DMS53 treated with DMSO at 0.1 percent for 48 hours (cell line): ENCODE data around the gene ADRA1B.
A peak's percentile ranks its signal among the peaks of the same experiment; 100 is the strongest.

ENCODE experiments used
- DNase-seq: peaks from one replicate; lab custom pipeline; 2025; ENCODE audit not compliant: unreplicated experiment; lab: John Stamatoyannopoulos, UW

The ADRA1B gene

DNA sequence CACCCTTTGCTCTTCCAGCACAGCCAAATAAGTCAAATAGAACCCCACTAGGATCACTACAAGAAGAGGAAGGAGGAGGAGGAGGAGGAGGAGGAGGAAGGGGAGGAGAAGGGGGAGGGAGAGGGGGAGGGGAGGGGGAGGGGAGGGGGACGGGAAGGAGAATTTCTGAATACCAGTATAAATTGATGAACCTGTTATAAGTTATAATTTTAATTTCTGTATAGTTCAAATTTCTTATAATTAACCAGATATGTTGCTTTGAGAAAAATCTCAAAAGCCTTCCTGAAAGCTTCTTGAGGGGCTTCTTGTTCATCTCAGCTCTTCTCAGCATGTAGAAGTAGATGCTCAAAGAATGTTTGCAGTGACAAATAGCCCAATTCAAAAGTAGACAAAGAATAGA lies 15.0 kb upstream of the ADRA1B start:
- DNase-seq, result no peak

DNA sequence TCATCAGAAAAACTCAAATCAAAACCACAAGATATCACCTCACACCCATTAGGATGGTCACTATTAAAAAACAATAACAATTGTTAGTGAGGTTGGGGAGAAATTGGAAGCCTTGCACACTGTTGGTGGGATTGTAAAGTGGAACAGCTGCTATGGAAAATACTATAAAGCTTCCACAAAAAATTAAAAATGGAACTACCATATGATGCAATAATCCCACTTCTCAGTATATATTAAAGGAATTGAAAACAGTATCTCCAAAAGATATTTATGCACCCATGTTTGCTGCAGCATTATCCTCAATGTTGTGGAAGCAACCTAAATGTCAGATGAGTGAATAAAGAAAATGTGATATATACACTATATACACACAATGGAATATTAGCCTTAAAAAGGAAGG lies 14.5 kb upstream of the ADRA1B start:
- DNase-seq, result no peak

DNA sequence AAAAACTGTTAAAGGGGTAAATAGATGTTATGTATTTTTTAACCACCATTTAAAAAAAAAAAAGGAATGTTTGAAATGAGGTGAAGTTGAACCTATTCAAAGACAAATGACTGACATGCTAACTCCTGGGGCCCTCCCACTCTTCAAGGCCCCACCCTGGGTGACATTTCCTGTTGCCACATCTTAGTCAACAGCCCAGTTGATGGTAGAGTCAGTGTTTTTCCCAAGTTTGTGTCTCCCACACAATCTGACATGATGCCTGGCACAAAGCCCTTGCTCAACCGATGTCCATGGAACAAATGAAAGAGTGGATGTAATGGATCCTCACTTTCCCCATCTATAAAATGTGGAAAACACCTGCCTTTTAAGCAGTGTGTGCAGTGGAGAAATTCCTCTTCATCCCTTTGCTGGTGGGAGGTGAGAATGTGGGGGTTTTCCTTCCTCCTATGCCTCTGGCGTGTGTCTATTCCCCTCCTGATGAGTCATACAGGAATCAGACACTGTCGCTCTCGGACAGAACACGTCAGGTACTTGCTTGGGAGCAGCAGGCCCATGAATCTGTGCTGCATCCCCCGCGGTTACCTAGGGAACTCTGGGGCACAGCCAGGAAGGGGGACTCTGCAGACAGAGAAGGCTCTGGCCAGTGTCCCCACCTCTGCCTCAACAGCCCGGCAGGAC lies 13.7 kb upstream of the ADRA1B start:
- peak; percentile 30 for DNase-seq

DNA sequence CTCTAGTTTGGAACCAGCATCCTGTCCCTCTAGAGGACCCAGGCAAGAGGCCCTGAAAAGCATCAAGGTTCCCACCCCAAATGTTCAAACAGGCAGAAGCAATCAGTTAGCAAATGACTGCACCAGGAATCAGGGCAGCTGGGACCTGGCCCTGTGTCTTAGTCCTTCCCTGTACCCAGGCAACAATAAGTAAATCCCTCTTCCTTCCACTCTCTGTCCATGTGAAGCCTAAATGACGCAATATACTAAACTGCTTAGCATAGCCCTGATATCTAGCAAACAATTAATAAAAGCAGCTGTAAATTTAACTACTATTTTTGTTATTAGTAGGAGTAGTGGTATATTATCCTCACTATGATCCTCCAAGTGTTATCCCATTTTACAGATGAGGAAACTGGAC lies 13.2 kb upstream of the ADRA1B start:
- no peak for DNase-seq

DNA sequence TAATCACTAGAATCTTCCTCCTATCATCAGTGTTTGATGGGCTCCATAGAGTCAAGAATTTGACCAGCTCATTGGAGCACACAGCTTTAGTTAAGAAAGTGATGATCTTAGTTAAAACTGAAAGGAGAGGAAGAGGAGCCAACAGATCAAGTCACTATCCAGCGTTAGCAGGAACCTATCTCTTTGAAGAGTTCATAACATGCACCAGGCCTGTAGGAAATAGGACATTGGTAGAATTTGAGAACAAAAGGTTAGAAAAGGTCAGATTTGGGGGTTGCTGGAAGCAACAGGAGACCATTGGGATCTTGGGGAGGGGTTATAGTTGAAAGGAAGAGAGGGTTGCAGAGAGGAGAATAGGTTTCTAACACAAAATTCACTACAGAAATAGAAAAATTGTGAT lies 11.4 kb upstream of the ADRA1B start:
- no peak for DNase-seq

DNA sequence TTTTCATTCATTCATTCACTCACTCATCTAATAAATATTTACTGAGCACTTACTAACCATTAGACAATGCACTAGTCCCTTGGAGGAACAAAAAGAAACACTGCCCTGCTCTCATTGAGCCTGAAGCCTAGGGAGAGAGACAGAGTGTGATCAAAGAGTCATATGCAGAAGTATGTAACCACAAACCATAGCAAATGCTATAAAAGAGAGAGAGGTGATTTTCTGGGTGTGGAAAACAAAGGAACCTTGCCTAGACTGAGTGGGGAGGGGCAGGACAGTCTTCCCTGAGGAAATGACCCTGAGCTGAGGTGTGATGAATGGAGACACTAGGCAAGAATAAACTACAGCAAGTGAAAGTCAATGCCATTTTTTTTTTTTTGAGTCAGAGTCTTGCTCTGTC lies 10.8 kb upstream of the ADRA1B start:
- peak; percentile 45 for DNase-seq

DNA sequence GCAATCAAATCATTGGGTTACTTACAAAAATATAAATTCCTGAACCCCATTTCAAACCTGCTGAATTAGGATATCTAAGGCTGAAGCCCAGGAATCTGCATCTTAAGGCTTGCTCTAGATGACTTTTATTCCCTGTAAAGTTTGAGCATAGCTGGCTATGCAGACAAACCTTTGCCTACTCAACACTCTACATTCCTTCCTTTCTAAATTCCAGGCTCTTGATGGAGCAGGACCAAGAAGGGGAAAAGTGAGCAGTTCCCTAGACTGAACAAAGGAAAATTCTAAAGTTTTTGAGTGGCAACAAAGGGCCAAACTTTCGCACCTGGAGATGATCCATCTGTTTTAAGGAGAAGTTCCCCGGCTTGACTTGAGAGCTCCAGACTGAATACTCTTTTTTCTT lies 9.8 kb upstream of the ADRA1B start:
- no peak for DNase-seq

DNA sequence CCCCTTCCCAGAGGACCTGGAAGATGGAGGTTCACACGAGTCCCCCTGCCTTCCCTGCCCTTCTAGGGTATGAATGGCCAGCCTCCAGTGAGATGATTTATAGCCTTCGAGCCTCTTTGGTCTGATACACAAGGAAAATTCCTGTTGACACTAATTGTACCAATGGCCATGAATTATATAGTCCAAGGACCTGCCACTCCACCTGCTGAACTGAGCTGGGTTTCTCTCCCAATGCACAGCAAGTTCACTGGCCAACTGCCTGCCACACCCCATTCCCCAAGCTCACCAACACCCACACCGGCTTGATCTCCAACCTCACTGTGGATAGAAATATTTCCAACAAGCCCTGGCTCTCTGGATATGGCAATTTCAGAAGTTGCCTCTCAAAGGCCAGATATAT lies 9.3 kb upstream of the ADRA1B start:
- no peak for DNase-seq

DNA sequence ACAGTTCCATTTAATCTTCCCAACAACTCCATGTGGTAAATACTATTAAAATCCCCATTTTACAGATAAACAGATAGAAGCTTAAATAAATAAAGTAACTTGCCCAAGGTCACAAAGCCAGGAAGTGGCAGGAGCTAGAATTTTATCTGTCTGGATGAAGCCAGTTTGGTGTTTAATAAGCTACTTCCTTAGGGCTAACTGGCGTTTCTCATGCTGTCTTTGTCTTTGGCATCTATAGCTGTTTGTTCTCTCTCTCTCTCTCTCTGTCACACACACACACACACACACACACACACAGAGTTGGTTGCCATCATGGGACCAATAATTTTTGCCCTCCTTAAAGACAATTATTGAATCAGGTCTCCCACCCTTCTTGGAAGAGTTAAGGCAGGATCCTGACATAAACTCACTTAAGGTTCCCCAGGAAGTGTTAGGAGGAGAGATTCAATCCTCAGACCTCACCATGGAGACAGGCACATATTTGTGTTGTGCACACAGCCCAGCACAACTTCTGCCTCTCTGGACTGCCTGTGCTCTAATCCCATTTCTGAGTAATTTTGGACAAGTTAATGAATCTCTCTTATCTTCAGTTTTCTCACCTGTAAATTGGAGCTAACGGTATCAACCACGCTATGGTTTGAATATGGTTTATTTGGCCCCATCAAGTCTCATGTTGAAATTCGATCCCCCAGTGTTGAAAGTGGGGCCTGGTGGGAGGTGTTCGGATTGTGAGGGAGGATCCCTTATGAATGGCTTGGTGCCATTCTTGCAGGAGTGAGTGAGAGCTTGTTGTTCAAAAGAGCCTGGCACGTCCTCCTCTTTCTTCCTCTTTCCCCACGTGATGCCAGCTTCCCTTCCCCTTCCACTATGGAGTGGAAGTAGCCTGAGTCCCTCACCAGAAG lies 8.3 kb upstream of the ADRA1B start:
- no peak for DNase-seq

DNA sequence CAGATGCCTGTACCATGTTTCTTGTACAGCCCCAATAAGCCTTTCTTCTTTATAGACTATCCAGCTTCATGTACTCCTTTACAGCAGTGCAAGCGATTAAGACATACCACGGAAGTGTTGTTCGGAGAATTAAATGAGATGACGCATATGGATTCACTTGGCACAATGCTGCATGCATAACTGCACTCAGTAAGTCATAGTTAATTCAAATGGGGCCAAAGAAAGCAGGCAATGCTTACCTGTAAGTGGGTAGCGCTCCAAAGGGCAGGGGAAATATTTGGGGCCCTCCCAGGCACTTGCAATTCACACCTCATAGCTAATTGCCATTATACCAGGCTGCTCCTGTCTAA lies 7.7 kb upstream of the ADRA1B start:
- DNase-seq, result no peak

DNA sequence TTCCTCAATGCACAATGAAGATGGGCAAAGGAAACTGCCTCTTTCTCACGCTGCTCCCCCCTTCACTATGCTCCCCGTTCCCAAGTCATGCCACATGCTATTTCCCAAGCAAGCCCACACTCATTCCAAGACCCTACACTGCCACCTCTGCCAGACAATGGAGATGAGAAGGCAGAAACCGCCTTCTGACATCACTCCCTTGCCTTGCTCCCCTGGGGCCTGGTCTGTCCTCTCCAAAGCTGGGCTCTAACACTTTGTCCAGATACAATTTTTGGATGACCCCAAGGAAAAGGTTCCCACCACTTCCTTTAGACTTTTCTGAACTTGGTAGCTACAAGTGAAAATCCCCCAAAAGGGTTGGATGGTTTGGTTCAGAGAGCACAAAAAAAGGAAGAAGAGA lies 7.2 kb upstream of the ADRA1B start:
- no peak for DNase-seq

DNA sequence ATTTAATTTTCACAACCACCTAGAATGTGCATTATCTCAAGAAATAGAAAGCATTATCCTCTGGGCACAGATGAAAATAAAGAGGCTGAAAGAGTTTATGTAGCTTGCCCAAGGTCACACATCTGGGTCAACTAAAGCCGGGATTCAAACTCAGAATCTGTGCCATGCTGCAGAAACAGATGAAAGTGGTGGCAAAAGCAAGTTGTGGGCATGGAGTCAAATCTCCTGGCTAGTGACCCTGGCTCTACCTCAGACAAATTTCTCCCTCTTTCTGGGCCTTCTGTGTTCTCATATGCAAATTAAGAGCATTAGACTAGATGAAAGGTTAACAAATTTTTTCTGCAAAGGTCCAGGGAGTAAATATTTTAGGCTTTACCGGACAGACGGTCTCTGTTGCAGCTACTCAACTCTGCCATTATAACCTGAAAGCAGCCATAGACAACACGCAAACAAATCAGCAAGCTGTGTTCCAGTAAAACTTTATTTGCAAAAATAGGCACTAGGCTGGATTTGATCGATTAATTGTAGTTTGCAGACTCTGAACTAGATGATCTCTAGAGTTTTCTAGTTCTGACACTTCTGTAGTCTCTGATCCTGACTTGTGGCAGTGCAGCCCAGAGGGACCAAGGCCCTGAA lies 6.0 kb upstream of the ADRA1B start:
- no peak for DNase-seq

DNA sequence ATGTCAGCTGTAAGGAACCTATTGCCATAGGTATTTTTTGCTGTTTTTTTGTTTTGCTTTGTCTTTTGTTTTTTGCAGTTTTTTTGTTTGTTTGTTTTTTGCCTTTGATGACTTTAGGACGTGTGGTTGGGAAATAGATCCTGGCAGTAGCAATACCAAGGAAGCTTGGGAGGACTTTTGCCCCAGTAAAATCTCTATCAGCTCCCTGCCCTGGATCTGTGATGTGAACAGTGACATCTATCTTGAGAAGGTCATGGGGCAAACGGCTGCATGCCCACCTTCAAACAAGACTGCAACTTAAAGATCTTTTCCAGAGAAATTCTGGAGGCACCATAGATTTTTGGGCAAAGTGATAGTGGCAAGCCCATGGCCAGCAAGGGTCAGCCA lies 5.4 kb upstream of the ADRA1B start:
- DNase-seq, result no peak

DNA sequence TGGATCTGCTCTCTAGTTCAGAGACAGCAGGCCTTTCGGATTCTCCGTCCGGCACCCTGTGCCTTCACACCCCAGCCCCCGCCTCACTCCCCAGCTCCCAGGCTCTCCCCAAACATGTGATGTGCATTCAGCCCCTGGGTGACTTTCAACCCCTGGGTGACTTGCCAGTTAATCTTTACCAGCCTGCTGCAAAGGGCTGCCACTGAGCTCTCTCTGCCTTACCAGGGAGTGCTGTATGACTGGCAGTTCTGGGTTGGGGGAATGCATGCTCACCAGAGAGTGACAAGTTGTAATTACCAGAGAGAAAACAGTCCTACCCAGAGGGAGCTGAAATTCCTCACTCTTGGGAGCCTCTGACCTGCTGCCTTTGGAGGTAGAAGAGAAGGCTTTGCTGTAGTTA lies 4.9 kb upstream of the ADRA1B start:
- DNase-seq, result no peak

DNA sequence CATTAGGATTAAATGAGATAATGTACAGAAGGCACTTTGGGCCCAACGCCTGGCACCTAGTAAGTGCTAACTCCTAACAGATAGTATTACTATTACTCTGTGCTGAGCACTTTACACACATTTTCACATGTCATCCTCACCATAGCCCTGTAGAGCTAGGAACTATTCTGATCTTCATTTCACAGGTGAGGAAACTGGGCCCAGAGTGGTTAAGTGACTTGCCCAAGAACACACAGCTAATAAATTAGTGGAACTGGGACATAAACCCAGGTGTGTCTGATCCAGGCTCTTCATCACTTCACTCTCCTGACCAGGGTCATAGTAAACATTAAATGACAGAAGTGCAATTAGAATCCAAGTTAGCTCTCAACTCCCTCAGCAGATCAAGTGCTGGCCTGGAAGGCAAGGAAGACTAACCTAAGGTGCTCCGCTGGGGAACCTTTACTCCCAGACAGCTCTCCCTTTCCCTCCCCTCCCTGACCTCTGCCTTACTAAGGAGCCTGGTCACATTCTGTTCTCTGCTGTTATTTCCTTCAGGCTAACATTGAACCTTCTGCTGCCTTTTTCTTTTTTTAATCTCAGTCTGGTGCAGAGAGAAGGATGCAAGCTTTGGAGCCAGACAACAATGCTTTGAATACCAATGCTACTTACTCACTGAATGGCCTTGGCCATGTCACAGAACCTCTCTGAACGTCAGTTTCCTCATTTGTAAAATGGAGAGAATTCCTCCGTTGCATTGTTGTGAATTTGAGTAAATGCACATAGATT lies 4.1 kb upstream of the ADRA1B start:
- no peak for DNase-seq

DNA sequence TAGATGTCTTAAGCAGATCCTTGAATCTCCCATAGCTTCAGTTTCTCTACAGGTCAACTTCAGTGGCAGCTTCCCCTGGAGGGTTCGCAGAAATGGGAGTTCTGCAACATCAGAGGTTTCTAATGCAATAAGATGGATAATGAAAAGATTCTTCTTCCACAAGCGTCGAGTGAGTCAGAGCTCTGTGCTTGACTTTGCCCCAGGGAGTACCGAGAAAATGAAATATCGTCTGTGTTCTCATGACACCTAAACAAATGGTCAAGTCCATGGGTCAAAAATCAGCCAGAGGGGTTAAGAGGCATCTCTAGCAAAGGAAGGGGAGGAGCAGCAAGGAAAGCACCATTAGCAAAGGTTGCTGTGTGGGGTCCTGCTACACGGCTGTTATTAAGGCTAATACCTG lies 3.2 kb upstream of the ADRA1B start:
- DNase-seq, result no peak

DNA sequence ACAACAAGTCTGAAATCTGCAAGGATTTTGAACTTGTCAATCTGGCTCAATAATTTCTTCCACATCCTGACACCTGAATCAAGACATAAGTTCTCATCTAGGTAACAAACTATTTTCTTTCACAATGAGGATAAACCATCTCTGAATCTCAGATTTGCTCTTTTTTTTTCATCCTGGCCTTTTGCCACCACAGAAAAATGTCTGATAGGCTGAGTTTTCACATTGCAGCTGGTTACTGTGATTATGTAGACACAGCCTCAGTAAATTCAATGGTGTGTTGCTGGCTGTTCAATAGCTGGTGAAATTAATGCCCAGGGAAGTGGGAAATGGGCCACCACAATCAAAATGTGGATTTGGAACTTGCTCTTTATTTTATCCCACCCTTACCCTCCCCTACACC lies 2.8 kb upstream of the ADRA1B start:
- DNase-seq, result no peak

DNA sequence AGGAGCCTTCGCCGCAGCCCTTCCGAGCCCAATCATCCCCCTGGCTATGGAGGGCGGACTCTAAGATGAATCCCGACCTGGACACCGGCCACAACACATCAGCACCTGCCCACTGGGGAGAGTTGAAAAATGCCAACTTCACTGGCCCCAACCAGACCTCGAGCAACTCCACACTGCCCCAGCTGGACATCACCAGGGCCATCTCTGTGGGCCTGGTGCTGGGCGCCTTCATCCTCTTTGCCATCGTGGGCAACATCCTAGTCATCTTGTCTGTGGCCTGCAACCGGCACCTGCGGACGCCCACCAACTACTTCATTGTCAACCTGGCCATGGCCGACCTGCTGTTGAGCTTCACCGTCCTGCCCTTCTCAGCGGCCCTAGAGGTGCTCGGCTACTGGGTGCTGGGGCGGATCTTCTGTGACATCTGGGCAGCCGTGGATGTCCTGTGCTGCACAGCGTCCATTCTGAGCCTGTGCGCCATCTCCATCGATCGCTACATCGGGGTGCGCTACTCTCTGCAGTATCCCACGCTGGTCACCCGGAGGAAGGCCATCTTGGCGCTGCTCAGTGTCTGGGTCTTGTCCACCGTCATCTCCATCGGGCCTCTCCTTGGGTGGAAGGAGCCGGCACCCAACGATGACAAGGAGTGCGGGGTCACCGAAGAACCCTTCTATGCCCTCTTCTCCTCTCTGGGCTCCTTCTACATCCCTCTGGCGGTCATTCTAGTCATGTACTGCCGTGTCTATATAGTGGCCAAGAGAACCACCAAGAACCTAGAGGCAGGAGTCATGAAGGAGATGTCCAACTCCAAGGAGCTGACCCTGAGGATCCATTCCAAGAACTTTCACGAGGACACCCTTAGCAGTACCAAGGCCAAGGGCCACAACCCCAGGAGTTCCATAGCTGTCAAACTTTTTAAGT lies 819 bp downstream of the ADRA1B start:
- no peak for DNase-seq

DNA sequence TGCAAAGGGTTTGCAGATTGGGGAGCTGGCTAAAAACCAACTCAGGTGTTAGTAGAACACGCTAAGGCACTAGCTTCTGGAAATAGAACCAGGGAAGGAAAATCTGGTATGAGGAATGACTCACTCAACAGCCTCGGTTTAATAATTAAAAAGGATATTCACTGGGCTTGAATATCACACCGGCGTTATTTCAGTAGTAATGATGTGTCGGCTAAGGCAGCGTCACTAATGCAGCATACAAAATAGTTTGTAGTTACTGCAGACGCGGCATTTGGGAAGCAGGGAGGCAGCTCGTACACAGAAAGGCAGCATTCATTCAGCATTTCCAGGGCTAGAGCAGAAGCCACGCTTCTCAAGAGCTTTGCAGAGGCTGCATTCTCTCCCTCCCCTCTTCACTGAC lies 1.7 kb downstream of the ADRA1B start:
- peak; percentile 56 for DNase-seq

DNA sequence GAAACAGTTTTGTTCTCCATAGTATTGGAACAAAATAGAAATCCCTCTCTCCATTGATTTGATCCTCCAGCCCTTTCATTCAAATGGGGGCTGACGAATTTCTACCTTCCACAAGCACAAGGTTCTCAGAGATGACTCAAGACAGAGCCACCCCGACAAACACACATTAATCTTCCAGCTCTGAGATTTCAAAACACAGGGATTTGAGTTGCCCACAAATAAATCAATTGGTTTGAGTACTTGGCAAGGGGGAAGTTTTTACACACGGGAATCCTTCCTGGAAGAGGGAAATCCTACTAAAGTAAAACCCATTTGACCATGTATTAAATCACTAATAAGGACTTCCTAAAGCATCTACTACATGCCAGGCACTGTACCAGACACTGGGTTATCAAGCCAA lies 5.4 kb downstream of the ADRA1B start:
- DNase-seq, result no peak

DNA sequence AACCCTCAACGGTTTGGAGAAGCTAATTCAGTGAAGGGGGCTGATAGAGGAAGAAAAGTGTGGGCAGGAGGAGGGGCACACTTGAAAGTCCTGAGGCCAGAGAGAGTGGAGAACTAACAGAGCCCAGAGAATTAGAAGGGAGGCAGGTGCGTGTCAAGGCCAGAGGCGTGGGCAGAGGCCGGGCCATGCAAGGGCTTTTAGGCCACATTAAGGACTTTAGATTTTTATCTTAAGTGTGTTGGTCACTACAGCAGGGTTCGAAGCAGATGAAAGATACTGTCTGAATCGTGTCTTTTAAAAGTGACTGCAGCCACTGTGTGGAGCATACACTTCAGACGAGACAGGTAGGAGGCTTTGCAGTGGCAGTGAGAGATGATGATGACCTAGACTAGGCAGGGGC lies 6.7 kb downstream of the ADRA1B start:
- DNase-seq, result no peak
